Loucy (cell line): ENCODE results near the gene GAPDHS.

ENCODE experiments used
- EZH2phosphoT487 ChIP-seq: fragments of 200-600 bp; IDR thresholded peaks from 2 replicates; pipeline ENCODE4 v1.6.1; 2018; ENCODE audit warnings: antibody characterized with exemption, mild to moderate bottlenecking, moderate library complexity, borderline replicate concordance
- TF ChIP-seq, protein P1 (sequence below): fragments of 200-600 bp; sonication (generic); conservative IDR thresholded peaks from 2 replicates; pipeline ENCODE4 v1.5.1; 2014; ENCODE audit warnings: mild to moderate bottlenecking, antibody characterized with exemption, low read length

DNA sequence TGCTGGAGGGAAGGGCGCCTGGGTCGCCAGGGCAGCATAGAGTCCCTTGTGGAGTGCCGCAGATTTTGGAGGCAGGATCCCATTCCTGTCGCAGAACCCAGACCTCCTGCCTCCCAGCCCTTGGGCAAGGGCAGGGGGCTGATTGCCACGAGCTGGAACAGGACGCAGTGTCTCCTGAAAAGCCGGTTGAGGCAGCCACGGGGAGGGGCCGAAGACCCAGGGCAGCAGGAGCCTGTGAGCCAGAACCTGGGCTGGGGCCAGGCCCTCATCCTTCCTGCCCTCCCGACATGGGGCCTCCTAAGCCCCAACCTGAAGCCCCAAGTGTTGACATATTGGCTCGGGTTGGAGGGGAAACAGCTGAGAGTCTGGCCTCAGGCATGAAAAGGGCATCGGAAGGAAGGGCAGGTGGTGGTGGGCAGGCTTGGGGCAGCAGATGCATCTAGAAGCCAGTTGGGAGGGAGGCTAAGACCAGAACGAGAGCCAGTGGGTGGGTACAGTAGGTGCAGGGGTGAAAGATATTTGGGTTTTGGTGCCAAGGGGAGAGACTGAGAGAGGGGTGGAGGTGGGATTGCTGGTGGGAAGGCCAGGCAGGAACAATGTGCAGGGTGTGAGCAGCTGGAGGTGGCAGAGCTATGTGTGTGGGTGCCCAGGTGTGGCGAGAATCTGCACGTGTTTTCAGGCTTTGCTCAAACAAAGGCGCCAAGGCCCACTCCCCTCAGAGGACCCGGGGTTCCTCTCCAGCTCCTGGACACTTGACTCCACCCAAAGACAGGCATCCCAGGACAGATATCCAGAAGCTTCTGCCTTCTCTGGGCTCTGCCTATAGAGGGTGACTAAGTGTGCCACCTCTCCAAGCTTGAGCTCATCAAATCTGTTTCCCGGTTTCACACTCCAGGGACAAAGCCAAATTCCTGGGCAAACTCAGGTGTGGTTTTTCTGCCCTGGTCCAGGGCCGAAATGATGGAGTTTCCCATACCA, 3.7 kb upstream of the GAPDHS start:
- TF ChIP-seq, protein P1, sequence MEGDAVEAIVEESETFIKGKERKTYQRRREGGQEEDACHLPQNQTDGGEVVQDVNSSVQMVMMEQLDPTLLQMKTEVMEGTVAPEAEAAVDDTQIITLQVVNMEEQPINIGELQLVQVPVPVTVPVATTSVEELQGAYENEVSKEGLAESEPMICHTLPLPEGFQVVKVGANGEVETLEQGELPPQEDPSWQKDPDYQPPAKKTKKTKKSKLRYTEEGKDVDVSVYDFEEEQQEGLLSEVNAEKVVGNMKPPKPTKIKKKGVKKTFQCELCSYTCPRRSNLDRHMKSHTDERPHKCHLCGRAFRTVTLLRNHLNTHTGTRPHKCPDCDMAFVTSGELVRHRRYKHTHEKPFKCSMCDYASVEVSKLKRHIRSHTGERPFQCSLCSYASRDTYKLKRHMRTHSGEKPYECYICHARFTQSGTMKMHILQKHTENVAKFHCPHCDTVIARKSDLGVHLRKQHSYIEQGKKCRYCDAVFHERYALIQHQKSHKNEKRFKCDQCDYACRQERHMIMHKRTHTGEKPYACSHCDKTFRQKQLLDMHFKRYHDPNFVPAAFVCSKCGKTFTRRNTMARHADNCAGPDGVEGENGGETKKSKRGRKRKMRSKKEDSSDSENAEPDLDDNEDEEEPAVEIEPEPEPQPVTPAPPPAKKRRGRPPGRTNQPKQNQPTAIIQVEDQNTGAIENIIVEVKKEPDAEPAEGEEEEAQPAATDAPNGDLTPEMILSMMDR = no peak
- no peak for TF ChIP-seq EZH2phosphoT487
